Right ventricle myocardium inferior (tissue), 1 donor: ENCODE data around the gene NAV2. TPM values are rescaled to one million over a fixed set of nuclear protein-coding genes. Genes with fewer than 3 reads are reported as not detected.

Source experiments
- ATAC-seq: fragments of 200-7000 bp; cut with Tn5 transposase; one replicate; pipeline ENCODE4 v1.9.1; 2020; ENCODE audit warnings: mild to moderate bottlenecking, moderate library complexity
- DNase-seq: peaks from one replicate; pipeline ENCODE4 v3.0.0; 2021; ENCODE audit errors: missing footprints
- intact Hi-C: fragments of 100-400 bp; cut with DNase I; formaldehyde crosslinking; loops from one replicate; pipeline ENCODE4 v1.11.0; 2022
- total RNA-seq: library from RNA; stranded (reverse); fragmentation: NEBNext Ultra II Directional; extraction: Animal tissue kit (Norgen Biotek cat#: 25700); gene quantifications from one replicate; pipeline ENCODE4 v1.2.1, GENCODE V29; 2021
- donor health status: DM: no; HTN: yes; CAD: no; lungs with severe emphysema.

Gene NAV2
- total RNA-seq, 1 donor from 2014 or later, result 14.0 TPM

- intact Hi-C loops, result no loop called here
- DNase-seq, result no peak
- peak; percentile 21 for ATAC-seq
These were observed 53.6 kb downstream of the NAV2 start for GRCh38 chr11:19766206-19766605.

DNA sequence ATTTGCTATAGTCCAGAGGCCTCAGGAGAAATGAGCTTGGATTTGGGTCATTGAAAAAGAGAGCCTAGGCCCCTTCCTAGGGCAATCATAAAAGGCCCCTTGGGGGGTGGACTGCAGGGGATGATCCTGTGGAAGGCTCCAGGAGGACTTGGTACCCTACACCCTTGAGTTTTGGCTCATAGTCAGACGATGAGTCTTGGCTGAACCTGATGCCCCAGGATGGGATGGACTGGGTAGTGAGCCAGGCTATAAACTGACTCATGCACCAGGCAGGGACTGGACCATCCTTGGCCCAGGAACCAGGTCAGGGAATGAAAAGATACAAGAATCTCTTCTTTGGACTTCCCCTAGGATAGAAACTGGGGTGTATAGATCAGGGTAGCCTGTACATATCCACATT is 54.2 kb downstream of the NAV2 start:
- no peak for DNase-seq
- peak; percentile 71 for ATAC-seq
- intact Hi-C loops, result no loop called here

- DNase-seq (no peak), ATAC-seq (no peak)
- intact Hi-C loops, result loop anchor here (2.0 kb wide), 1 partner anchor 23 kb away; no protein-coding TSS in a partner anchor
These were observed 55.1 kb downstream of the NAV2 start for GRCh38 chr11:19767627-19768151.

- ATAC-seq (no peak), DNase-seq (no peak)
- intact Hi-C loops, result loop anchor here (2.0 kb wide), 1 partner anchor 23 kb away; no protein-coding TSS in a partner anchor
These were observed 55.6 kb downstream of the NAV2 start for GRCh38 chr11:19768197-19768596.

GRCh38 chr11:19768815-19769214 is 56.2 kb downstream of the NAV2 start:
- intact Hi-C loops, result loop anchor here (2.0 kb wide), 1 partner anchor 22 kb away; no protein-coding TSS in a partner anchor
- ATAC-seq (peak; percentile 40), DNase-seq (no peak)

DNA sequence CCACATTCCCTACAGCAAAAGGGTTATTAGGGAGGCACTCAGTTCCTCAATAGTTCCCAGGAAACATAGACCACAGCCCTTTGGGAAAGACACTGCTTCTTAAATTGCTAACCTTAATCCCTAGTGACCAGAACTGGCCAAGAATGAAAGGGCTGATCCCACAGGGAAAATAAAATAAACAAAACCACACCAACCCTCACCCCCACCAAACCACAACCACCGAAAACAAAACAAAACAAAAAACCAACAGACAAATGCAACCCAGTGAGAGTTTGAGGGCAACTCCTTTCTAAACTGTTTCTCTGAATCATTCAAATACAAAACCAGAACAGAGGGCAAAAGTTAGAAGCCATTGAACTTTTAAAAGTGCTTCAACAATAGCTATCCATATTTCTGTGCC is 57.2 kb downstream of the NAV2 start:
- no peak for DNase-seq
- no peak for ATAC-seq
- intact Hi-C loops, result loop anchor here (2.0 kb wide), 1 partner anchor 21 kb away; no protein-coding TSS in a partner anchor

DNA sequence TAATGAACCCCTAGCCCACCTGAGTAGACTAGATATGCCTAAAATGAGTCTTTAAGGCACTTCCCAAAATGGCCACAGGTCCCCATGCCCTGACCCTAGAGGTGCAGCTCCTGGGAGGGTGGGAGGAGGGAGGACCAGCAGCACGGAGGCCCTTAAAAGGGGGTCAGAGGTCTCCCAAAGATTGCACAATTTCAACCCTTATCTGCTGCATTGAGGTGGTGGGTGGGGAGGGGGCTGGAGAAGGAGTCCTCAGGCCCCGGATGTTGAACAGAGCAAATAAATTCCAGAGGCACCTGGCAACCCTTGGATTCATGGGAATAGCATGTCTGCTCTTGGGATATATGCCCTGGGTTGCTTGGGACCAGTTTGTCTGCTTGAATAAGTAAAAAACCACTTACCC is 57.6 kb downstream of the NAV2 start:
- intact Hi-C loops, result no loop called here
- no peak for ATAC-seq

GRCh38 chr11:19771463-19771862 is 58.8 kb downstream of the NAV2 start:
- intact Hi-C loops, result no loop called here
- ATAC-seq (no peak), DNase-seq (no peak)

More for the DNA sequence above, 57.6 kb downstream of the NAV2 start:
- no peak for DNase-seq

GRCh38 chr11:19772480-19772879 is 59.8 kb downstream of the NAV2 start:
- intact Hi-C loops, result no loop called here
- no peak for ATAC-seq
- DNase-seq, result no peak

DNA sequence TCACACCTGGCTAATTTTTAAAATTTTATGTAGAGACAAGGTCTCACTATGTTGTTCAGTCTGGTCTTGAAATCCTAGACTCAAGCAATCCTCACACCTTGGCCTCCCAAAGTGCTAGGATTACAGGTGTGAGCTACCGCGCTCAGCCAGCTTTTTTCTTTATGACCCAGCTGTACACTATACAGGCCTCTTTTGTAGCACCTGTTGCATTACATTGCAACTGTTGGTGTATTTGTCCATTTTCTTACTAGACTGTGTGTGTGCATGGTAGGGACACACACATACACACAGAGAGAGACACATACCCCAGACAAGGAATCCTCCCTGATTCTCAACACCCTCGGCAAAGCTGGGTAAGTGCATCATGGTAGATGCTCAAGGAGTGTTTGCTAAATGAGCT is 61.7 kb downstream of the NAV2 start:
- ATAC-seq, result no peak
- DNase-seq, result no peak
- intact Hi-C loops, result no loop called here

GRCh38 chr11:19774817-19775580 is 62.4 kb downstream of the NAV2 start:
- no peak for ATAC-seq

DNA sequence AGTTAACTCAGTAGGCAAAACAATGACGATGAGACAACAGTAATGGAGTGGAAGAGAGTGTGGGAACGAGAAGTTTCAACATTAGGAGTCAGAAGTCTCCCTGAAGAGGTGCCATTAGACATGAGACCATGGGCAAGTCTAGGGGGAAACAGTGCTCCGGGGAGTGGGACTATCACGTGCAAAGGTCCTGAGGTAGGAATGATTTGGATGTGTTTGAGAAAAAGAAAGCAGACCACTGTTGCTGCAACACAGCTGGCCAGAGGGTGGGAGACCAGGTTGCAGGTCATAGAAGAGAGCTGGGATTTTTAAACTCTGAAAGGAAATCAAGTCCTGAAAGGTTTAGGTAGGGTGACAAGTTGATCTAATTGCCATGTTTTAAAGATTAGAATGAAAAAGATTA is 63.0 kb downstream of the NAV2 start:
- DNase-seq (no peak), ATAC-seq (no peak)
- intact Hi-C loops, result no loop called here

More at GRCh38 chr11:19774817-19775580, 62.4 kb downstream of the NAV2 start:
- intact Hi-C loops, result no loop called here
- no peak for DNase-seq

DNA sequence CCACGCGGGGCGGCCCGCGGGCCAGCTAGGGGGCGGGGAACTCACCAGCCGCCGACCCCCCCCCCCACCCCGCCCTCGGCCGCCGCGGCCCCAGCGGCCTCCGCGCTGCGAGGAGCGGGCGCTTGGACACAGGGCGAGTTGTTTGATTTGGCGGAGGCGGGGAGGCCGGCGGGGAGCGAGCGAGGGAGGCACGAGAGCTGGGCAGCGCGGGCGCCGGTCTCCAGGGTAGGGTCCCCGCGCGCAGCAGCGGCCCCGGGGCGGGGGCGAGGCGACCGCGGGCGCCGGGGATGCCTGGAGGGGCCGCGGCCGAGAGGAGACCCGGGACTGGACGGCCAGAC is 64.4 kb downstream of the NAV2 start:
- no peak for ATAC-seq
- DNase-seq, result no peak
- intact Hi-C loops, result no loop called here

- DNase-seq, result no peak
- no peak for ATAC-seq
- intact Hi-C loops, result no loop called here
These were observed 64.9 kb downstream of the NAV2 start for GRCh38 chr11:19777377-19778102.

DNA sequence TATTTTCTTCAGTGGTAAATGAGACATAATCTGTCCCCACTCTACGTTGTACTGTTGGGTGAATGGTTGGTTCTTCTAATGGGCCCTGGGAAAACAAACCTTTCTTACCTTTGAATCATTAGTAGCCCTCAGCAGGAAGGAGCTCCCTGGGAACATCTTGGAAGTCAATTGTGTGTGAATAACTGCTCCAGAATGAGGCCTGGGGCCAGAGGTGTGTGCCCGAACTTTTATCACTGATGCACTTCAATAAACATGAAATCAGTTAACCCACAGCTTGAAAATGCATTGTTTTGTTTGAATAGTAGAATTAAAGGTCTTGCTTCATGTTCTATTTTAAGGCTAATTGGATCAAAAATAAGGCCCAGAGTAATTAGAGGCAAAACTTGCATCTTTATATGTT is 67.1 kb downstream of the NAV2 start:
- ATAC-seq (no peak), DNase-seq (no peak)
- intact Hi-C loops, result no loop called here

DNA sequence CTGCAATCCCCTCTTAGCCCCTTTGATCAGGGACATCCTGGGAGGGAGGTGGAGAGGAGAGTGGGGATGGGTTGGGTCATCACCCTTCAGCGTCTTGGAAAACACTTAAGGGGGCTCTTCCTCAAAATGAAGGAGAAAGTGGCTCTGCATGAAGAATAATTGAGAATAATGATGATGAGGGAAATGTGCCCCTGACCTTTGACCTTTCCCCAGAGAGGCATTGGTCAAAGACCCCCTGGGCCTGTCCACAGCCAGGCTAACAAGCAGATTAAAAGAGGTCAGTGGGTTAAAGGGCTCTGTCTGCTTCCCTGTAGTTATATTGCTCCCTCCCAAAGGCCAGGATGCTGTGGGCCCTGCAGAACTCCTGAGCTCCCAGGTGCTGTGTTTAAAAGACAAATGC is 68.7 kb downstream of the NAV2 start:
- intact Hi-C loops, result no loop called here
- DNase-seq, result no peak
- ATAC-seq, result no peak

GRCh38 chr11:19785265-19785664 is 72.6 kb downstream of the NAV2 start:
- DNase-seq, result no peak
- intact Hi-C loops, result no loop called here
- ATAC-seq, result no peak

DNA sequence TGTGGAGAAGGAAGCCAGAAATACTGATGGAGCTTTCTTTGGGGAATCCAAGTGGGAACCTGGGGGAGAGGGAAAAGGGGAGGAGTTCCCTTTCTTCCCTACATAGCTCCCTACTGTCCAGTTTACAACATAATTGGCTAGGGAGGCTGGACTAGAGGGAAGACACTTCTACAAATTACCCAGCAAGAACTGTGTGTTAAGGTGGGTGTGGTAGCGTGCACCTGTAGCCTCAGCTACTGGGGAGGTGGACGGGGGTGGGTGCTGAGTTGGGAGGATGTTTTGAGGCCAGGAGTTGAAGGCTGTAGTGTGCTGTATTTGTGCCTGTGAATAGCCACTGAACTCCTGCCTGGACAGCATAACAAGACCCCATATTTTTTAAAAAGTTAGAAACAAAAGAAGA is 74.0 kb downstream of the NAV2 start:
- ATAC-seq (no peak), DNase-seq (no peak)
- intact Hi-C loops, result no loop called here

- intact Hi-C loops, result no loop called here
- ATAC-seq (no peak), DNase-seq (no peak)
These were observed 75.8 kb downstream of the NAV2 start for GRCh38 chr11:19788435-19788834.

GRCh38 chr11:19789245-19789644 is 76.6 kb downstream of the NAV2 start:
- intact Hi-C loops, result no loop called here
- DNase-seq (no peak), ATAC-seq (no peak)
